ENCODE results near the gene COMMD2. TPM values are rescaled to one million over a fixed set of nuclear protein-coding genes. Genes with fewer than 3 reads are reported as not detected.
A peak's percentile ranks its signal among the peaks of the same experiment; 100 is the strongest.

Gene COMMD2
- total and polyA plus RNA-seq, 7 experiments from 2014 or later: 29.9 to 77.5 (median 39.6) TPM

DNA sequence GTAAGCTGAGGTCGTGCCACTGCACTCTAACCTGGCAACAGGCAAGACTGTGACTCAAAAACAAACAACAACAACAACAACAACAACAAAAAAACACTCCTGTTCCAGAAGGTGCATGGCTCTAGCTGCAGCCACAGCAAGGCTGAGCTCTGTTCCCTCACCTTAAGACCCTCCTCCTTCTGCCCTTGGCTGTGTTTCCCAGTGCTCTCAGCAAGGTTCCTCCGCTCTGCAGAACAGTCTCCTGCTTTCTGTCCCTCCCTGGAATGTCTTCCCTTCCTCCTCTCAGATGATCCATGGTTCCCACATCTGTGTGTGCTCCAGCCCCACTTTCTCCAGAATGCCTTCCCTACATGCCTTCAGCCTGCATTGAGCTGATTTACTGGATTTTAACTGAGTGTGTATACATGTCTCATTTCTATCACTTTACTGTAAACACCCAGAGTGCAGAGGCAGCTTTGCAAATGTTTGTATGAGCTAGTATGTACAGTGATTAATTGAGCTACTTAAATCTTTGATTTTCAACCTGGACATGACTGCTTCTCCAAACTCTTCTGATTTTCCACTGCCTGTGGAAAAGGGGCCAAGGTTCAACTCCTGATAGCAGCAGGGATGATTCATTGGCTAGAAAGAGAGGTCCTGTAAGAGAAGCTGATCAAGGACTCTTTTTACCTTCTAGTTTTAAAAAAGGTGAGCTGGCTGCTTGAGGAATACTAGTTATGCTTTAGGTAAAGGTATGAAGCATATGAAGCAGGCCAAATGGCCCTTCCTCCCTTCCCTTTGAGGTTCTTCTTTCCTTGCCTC, 25.3 kb upstream of the COMMD2 start:
- no peaks in the 10 kb centered on the region for H3K4me1 Mint-ChIP-seq

GRCh38 chr3:149776170-149776569, 23.9 kb upstream of the COMMD2 start:
- Mint-ChIP-seq H3K4me1 (no peaks in the 10 kb centered on the region), H3K36me3 (no peaks in the 10 kb centered on the region), H3K27me3 (peaks cover 5 to 13% (median 6%) of the 10 kb centered on the region in 5 donors), H3K27ac (no peak overlapping the region), H3K4me3 (no peak overlapping the region), H3K9me3 (peaks cover 0 to 2% (median 0%) of the 10 kb centered on the region in 11 donors)
- ATAC-seq (no peak), DNase-seq (no peak)
- H3K27ac ChIP-seq (ENCODE audit: low read depth, low read length): no peak overlapping the region
- H3K4me1 ChIP-seq (ENCODE audit: control insufficient read depth in 2 of 2, insufficient read depth in 2 of 2, low read length in 2 of 2): no peaks in the 10 kb centered on the region
- H3K36me3 ChIP-seq (ENCODE audit: control insufficient read depth in 2 of 3, insufficient read depth in 3 of 3, low read length in 3 of 3): no peaks in the 10 kb centered on the region
- intact Hi-C loops (cut with micrococcal nuclease): no loop called here
- POLR2A ChIA-PET: no interaction called here
- H3K9me3 ChIP-seq (ENCODE audit: control insufficient read depth in 2 of 3, low read length in 3 of 3): no peaks in the 10 kb centered on the region
- no peak overlapping the region for H3K4me3 ChIP-seq (ENCODE audit: low read length)
- no peaks in the 10 kb centered on the region for H3K27me3 ChIP-seq (ENCODE audit: control insufficient read depth in 2 of 2, insufficient read depth in 2 of 2, low read length in 2 of 2)
- CTCF ChIA-PET: interaction anchor here (0.6 kb wide), 1 partner anchor 16 kb away, joined by 9 read pairs; no protein-coding TSS in a partner anchor

More for the DNA sequence above, 25.3 kb upstream of the COMMD2 start:
- Mint-ChIP-seq H3K36me3 (no peaks in the 10 kb centered on the region), H3K27me3 (peaks cover 0 to 7% (median 5%) of the 10 kb centered on the region in 5 donors), H3K9me3 (peaks cover 0 to 2% (median 0%) of the 10 kb centered on the region in 11 donors), H3K4me3 (no peak overlapping the region), H3K27ac (no peak overlapping the region)
- Histone ChIP-seq H3K9me3 (ENCODE audit: control insufficient read depth in 2 of 3, low read length in 3 of 3) (no peaks in the 10 kb centered on the region), H3K27ac (ENCODE audit: low read depth, low read length) (no peak overlapping the region), H3K4me1 (ENCODE audit: control insufficient read depth in 2 of 2, insufficient read depth in 2 of 2, low read length in 2 of 2) (no peaks in the 10 kb centered on the region), H3K4me3 (ENCODE audit: low read length) (no peak overlapping the region), H3K27me3 (ENCODE audit: control insufficient read depth in 2 of 2, insufficient read depth in 2 of 2, low read length in 2 of 2) (no peaks in the 10 kb centered on the region), H3K36me3 (ENCODE audit: control insufficient read depth in 2 of 3, insufficient read depth in 3 of 3, low read length in 3 of 3) (no peaks in the 10 kb centered on the region)
- CTCF ChIA-PET: no interaction called here
- intact Hi-C loops (cut with micrococcal nuclease): no loop called here
- ATAC-seq: no peak
- POLR2A ChIA-PET: no interaction called here
- DNase-seq: no peak

GRCh38 chr3:149772861-149773260, 20.6 kb upstream of the COMMD2 start:
- H3K36me3 Mint-ChIP-seq: no peaks in the 10 kb centered on the region
- no peak overlapping the region for H3K4me3 Mint-ChIP-seq
- no peak overlapping the region for H3K27ac Mint-ChIP-seq
- Histone ChIP-seq H3K9me3 (ENCODE audit: control insufficient read depth in 2 of 3, low read length in 3 of 3) (no peaks in the 10 kb centered on the region), H3K27ac (ENCODE audit: low read depth, low read length) (no peak overlapping the region), H3K27me3 (ENCODE audit: control insufficient read depth in 2 of 2, insufficient read depth in 2 of 2, low read length in 2 of 2) (no peaks in the 10 kb centered on the region), H3K4me3 (ENCODE audit: low read length) (no peak overlapping the region), H3K36me3 (ENCODE audit: control insufficient read depth in 2 of 3, insufficient read depth in 3 of 3, low read length in 3 of 3) (no peaks in the 10 kb centered on the region), H3K4me1 (ENCODE audit: control insufficient read depth in 2 of 2, insufficient read depth in 2 of 2, low read length in 2 of 2) (no peaks in the 10 kb centered on the region)
- ATAC-seq (no peak), DNase-seq (no peak)
- no peaks in the 10 kb centered on the region for H3K4me1 Mint-ChIP-seq
- ChIA-PET POLR2A (no interaction called here), CTCF (interaction anchor here (1.9 to 2.3 kb wide), 2 partner anchors 20 to 21 kb away, joined by 4 to 8 read pairs; partner anchors contain the start of genes ANKUB1 and COMMD2)
- H3K27me3 Mint-ChIP-seq: peaks cover 6 to 15% (median 13%) of the 10 kb centered on the region in 5 donors
- intact Hi-C loops (cut with micrococcal nuclease): loop anchor here in 1 of 2 donors (5.0 kb wide), 2 partner anchors 34 to 261 kb away; no protein-coding TSS in a partner anchor
- peaks cover 0 to 2% (median 0%) of the 10 kb centered on the region in 11 donors for H3K9me3 Mint-ChIP-seq

- Histone ChIP-seq H3K27ac (ENCODE audit: low read depth, low read length) (no peak overlapping the region), H3K9me3 (ENCODE audit: control insufficient read depth in 2 of 3, low read length in 3 of 3) (no peaks in the 10 kb centered on the region), H3K36me3 (ENCODE audit: control insufficient read depth in 2 of 3, insufficient read depth in 3 of 3, low read length in 3 of 3) (no peaks in the 10 kb centered on the region), H3K4me3 (ENCODE audit: low read length) (no peak overlapping the region), H3K27me3 (ENCODE audit: control insufficient read depth in 2 of 2, insufficient read depth in 2 of 2, low read length in 2 of 2) (no peaks in the 10 kb centered on the region), H3K4me1 (ENCODE audit: control insufficient read depth in 2 of 2, insufficient read depth in 2 of 2, low read length in 2 of 2) (no peaks in the 10 kb centered on the region)
- no peaks in the 10 kb centered on the region for H3K4me1 Mint-ChIP-seq
- H3K36me3 Mint-ChIP-seq: no peaks in the 10 kb centered on the region
- H3K27ac Mint-ChIP-seq: no peak overlapping the region
- peaks cover 6 to 17% (median 11%) of the 10 kb centered on the region in 5 donors for H3K27me3 Mint-ChIP-seq
- intact Hi-C loops (cut with micrococcal nuclease): loop anchor here (1.0 to 5.0 kb wide), 5 partner anchors 36 to 651 kb away; no protein-coding TSS in a partner anchor
- CTCF ChIA-PET: interaction anchor here (0.6 to 2.3 kb wide), 5 partner anchors 20 to 652 kb away, joined by 3 to 8 read pairs (median 3); partner anchors contain the start of gene COMMD2
- DNase-seq: peak in 5 of 9 donors; percentile 1 to 30 (median 13)
- ATAC-seq: no peak
- H3K4me3 Mint-ChIP-seq: no peak overlapping the region
- no peaks in the 10 kb centered on the region for H3K9me3 Mint-ChIP-seq
- POLR2A ChIA-PET: no interaction called here
Measured at GRCh38 chr3:149771652-149772271, 19.5 kb upstream of the COMMD2 start.

DNA sequence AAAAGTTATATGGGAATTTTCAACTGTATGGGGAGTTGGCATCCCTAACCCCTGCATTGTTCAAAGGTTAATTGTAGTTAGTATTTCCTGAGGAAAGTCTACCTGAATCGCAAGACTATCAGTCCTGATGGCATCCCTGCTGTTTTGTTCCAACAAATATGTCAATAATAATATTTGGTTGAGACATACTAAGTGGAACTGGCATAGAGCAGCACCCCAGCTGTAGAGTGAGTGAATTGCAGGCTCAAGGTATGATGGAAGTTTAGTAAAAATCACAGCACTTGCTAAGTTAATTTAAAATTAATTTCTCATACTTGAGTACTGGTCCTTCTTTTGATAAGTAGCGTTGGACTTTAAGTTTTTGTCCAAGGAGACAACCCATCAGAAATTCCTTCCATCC, 18.0 kb upstream of the COMMD2 start:
- Mint-ChIP-seq H3K27me3 (peaks cover 12 to 28% (median 19%) of the 10 kb centered on the region in 5 donors), H3K4me3 (no peak overlapping the region), H3K36me3 (no peaks in the 10 kb centered on the region), H3K27ac (no peak overlapping the region), H3K9me3 (no peaks in the 10 kb centered on the region), H3K4me1 (no peaks in the 10 kb centered on the region)
- Histone ChIP-seq H3K36me3 (ENCODE audit: control insufficient read depth in 2 of 3, insufficient read depth in 3 of 3, low read length in 3 of 3) (no peaks in the 10 kb centered on the region), H3K9me3 (ENCODE audit: control insufficient read depth in 2 of 3, low read length in 3 of 3) (no peaks in the 10 kb centered on the region), H3K4me3 (ENCODE audit: low read length) (no peak overlapping the region), H3K27me3 (ENCODE audit: control insufficient read depth in 2 of 2, insufficient read depth in 2 of 2, low read length in 2 of 2) (no peaks in the 10 kb centered on the region), H3K27ac (ENCODE audit: low read depth, low read length) (no peak overlapping the region), H3K4me1 (ENCODE audit: control insufficient read depth in 2 of 2, insufficient read depth in 2 of 2, low read length in 2 of 2) (no peaks in the 10 kb centered on the region)
- ChIA-PET POLR2A (no interaction called here), CTCF (interaction anchor here (0.6 to 0.9 kb wide), 2 partner anchors 10 to 815 kb away, joined by 3 to 4 read pairs; no protein-coding TSS in a partner anchor)
- DNase-seq: no peak
- ATAC-seq: no peak
- intact Hi-C loops (cut with micrococcal nuclease): loop anchor here in 1 of 2 donors (2.0 to 5.0 kb wide), 3 partner anchors 37 to 258 kb away; no protein-coding TSS in a partner anchor

GRCh38 chr3:149768704-149769103, 16.4 kb upstream of the COMMD2 start:
- CTCF ChIA-PET: interaction anchor here (0.6 kb wide), 1 partner anchor 814 kb away, joined by 3 read pairs; no protein-coding TSS in a partner anchor
- H3K27me3 Mint-ChIP-seq: peaks cover 12 to 36% (median 19%) of the 10 kb centered on the region in 5 donors

More at GRCh38 chr3:149768704-149769103, 16.4 kb upstream of the COMMD2 start:
- POLR2A ChIA-PET: no interaction called here
- no peak for DNase-seq
- Histone ChIP-seq H3K27me3 (ENCODE audit: control insufficient read depth in 2 of 2, insufficient read depth in 2 of 2, low read length in 2 of 2) (no peaks in the 10 kb centered on the region), H3K27ac (ENCODE audit: low read depth, low read length) (no peak overlapping the region), H3K9me3 (ENCODE audit: control insufficient read depth in 2 of 3, low read length in 3 of 3) (no peaks in the 10 kb centered on the region), H3K4me1 (ENCODE audit: control insufficient read depth in 2 of 2, insufficient read depth in 2 of 2, low read length in 2 of 2) (no peaks in the 10 kb centered on the region), H3K36me3 (ENCODE audit: control insufficient read depth in 2 of 3, insufficient read depth in 3 of 3, low read length in 3 of 3) (no peaks in the 10 kb centered on the region), H3K4me3 (ENCODE audit: low read length) (no peak overlapping the region)
- intact Hi-C loops (cut with micrococcal nuclease): loop anchor here in 1 of 2 donors (5.0 kb wide), 1 partner anchor 44 kb away; the partner anchor contains the start of gene RNF13
- Mint-ChIP-seq H3K9me3 (no peaks in the 10 kb centered on the region), H3K27ac (no peak overlapping the region), H3K36me3 (no peaks in the 10 kb centered on the region), H3K4me1 (peaks cover 0 to 2% (median 0%) of the 10 kb centered on the region in 7 donors), H3K4me3 (no peak overlapping the region)
- ATAC-seq: no peak
